ENCODE results near the gene SPACA4. TPM values are rescaled to one million over a fixed set of nuclear protein-coding genes. Genes with fewer than 3 reads are reported as not detected.
A peak's percentile ranks its signal among the peaks of the same experiment; 100 is the strongest.

The SPACA4 gene
- total and polyA plus RNA-seq, 9 of the 15 experiments (the other 6 are each of a cell fraction or from before 2014, with no cell fraction given): not detected

DNA sequence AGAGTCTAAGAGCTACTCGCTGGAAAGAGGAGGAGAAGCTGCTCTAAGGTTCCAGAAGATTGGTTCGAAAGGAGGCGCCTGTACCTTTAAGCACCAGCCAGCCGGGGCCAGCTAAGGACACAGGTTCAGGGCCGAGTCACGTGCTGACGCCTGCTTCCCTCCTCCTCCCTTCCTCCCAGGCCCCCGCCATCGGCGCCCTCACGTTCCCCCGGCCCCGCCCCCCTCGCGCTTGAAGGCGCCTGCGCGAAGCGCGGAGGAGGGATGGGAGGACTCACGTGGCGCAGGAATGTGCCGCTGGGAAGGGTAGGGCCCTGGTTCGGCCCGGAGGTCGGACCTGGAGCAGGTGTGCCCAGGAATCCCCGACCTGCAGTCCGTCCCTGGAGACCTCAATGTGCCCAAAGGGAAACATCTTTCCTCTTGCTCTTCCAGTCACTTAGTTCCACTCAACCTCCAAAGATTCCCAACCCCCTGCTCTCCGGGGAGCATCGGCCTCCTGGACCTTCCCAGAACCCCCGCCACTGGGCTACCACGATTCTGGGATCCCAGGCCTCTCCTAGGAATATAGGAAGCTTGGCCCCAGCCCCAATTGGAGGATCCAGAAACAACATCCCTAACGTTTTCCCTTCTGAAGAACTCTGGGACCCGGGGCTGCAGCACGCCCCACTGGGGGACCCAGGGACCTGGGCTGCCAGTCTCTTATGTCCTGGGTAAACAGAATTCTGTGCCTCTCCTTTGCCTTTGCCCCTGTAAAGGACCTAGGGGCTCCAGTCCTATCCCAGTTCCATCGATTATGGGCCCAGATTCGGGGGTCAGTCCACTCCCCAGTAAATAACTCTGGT is 28.1 kb downstream of the SPACA4 start (continued):
- TF ChIP-seq EWSR1 (IDR thresholded peaks at IDR 0.05; ENCODE audit: borderline replicate concordance, low read depth, partially characterized antibody): no peak
- TF ChIP-seq EZH2 (IDR thresholded peaks at IDR 0.05; ENCODE audit: borderline replicate concordance, low read depth, low read length): no peak
- TF ChIP-seq THRAP3 (IDR thresholded peaks at IDR 0.05; ENCODE audit: borderline replicate concordance): no peak
- peak; percentile 40; the same call in 1 of the 2 replicates for TF ChIP-seq ZEB2 (IDR thresholded peaks at IDR 0.05)
- TF ChIP-seq ELF4 (CRISPR knock-in tag; IDR thresholded peaks at IDR 0.05): peak; percentile 63; the same call in 1 of the 2 replicates
- TF ChIP-seq ETV1 (tag; conservative IDR thresholded peaks at IDR 0.05; ENCODE audit: low read depth): peak; percentile 57; the same call in 1 of the 2 replicates
- TF ChIP-seq, protein P1, sequence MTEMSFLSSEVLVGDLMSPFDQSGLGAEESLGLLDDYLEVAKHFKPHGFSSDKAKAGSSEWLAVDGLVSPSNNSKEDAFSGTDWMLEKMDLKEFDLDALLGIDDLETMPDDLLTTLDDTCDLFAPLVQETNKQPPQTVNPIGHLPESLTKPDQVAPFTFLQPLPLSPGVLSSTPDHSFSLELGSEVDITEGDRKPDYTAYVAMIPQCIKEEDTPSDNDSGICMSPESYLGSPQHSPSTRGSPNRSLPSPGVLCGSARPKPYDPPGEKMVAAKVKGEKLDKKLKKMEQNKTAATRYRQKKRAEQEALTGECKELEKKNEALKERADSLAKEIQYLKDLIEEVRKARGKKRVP (CRISPR knock-in tag; IDR thresholded peaks at IDR 0.05): 0 out of 2 replicates have a peak, but pooled peaks have one; percentile 44
- TF ChIP-seq, protein P2, sequence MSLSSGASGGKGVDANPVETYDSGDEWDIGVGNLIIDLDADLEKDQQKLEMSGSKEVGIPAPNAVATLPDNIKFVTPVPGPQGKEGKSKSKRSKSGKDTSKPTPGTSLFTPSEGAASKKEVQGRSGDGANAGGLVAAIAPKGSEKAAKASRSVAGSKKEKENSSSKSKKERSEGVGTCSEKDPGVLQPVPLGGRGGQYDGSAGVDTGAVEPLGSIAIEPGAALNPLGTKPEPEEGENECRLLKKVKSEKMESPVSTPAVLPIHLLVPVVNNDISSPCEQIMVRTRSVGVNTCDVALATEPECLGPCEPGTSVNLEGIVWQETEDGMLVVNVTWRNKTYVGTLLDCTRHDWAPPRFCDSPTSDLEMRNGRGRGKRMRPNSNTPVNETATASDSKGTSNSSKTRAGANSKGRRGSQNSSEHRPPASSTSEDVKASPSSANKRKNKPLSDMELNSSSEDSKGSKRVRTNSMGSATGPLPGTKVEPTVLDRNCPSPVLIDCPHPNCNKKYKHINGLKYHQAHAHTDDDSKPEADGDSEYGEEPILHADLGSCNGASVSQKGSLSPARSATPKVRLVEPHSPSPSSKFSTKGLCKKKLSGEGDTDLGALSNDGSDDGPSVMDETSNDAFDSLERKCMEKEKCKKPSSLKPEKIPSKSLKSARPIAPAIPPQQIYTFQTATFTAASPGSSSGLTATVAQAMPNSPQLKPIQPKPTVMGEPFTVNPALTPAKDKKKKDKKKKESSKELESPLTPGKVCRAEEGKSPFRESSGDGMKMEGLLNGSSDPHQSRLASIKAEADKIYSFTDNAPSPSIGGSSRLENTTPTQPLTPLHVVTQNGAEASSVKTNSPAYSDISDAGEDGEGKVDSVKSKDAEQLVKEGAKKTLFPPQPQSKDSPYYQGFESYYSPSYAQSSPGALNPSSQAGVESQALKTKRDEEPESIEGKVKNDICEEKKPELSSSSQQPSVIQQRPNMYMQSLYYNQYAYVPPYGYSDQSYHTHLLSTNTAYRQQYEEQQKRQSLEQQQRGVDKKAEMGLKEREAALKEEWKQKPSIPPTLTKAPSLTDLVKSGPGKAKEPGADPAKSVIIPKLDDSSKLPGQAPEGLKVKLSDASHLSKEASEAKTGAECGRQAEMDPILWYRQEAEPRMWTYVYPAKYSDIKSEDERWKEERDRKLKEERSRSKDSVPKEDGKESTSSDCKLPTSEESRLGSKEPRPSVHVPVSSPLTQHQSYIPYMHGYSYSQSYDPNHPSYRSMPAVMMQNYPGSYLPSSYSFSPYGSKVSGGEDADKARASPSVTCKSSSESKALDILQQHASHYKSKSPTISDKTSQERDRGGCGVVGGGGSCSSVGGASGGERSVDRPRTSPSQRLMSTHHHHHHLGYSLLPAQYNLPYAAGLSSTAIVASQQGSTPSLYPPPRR (CRISPR knock-in tag; IDR thresholded peaks at IDR 0.05; ENCODE audit: borderline replicate concordance): no peak
- no peak for TF ChIP-seq ELF2 (CRISPR knock-in tag; IDR thresholded peaks at IDR 0.05)
- TF ChIP-seq ASH1L (IDR thresholded peaks at IDR 0.05; ENCODE audit: borderline replicate concordance, low read depth, partially characterized antibody): no peak
- TF ChIP-seq PHF20 (IDR thresholded peaks at IDR 0.05; ENCODE audit: partially characterized antibody): no peak
- TF ChIP-seq HDAC3 (IDR thresholded peaks at IDR 0.05; ENCODE audit: borderline replicate concordance, partially characterized antibody): no peak
- TF ChIP-seq ILK (tag; IDR thresholded peaks at IDR 0.05; ENCODE audit: borderline replicate concordance, low read depth): no peak
- no peak for TF ChIP-seq SMARCB1 (IDR thresholded peaks at IDR 0.05; ENCODE audit: insufficient read length, low read depth)
- TF ChIP-seq, protein P3, sequence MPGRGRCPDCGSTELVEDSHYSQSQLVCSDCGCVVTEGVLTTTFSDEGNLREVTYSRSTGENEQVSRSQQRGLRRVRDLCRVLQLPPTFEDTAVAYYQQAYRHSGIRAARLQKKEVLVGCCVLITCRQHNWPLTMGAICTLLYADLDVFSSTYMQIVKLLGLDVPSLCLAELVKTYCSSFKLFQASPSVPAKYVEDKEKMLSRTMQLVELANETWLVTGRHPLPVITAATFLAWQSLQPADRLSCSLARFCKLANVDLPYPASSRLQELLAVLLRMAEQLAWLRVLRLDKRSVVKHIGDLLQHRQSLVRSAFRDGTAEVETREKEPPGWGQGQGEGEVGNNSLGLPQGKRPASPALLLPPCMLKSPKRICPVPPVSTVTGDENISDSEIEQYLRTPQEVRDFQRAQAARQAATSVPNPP (IDR thresholded peaks at IDR 0.05; ENCODE audit: borderline replicate concordance, insufficient read depth, insufficient read length): no peak
- TF ChIP-seq, protein P4, sequence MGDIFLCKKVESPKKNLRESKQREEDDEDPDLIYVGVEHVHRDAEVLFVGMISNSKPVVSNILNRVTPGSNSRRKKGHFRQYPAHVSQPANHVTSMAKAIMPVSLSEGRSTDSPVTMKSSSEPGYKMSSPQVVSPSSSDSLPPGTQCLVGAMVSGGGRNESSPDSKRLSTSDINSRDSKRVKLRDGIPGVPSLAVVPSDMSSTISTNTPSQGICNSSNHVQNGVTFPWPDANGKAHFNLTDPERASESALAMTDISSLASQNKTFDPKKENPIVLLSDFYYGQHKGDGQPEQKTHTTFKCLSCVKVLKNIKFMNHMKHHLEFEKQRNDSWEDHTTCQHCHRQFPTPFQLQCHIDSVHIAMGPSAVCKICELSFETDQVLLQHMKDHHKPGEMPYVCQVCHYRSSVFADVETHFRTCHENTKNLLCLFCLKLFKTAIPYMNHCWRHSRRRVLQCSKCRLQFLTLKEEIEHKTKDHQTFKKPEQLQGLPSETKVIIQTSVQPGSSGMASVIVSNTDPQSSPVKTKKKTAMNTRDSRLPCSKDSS (IDR thresholded peaks at IDR 0.05; ENCODE audit: low read depth, partially characterized antibody): no peak
- no peak for TF ChIP-seq MTA2 (IDR thresholded peaks at IDR 0.05; ENCODE audit: low read depth)
